Ecto neural progenitor cell (in vitro differentiated cells): ENCODE data around the gene HOXC13.

ENCODE experiments used
- DNase-seq: peaks from one replicate; pipeline ENCODE4 v3.0.0-alpha.2; 2018; ENCODE audit warnings: low spot score

Gene HOXC13

GRCh38 chr12:53995378-53996239, 57.0 kb downstream of the HOXC13 start:
- no peak for DNase-seq
